ENCODE data around the gene EEF1A2.

Gene EEF1A2

DNA sequence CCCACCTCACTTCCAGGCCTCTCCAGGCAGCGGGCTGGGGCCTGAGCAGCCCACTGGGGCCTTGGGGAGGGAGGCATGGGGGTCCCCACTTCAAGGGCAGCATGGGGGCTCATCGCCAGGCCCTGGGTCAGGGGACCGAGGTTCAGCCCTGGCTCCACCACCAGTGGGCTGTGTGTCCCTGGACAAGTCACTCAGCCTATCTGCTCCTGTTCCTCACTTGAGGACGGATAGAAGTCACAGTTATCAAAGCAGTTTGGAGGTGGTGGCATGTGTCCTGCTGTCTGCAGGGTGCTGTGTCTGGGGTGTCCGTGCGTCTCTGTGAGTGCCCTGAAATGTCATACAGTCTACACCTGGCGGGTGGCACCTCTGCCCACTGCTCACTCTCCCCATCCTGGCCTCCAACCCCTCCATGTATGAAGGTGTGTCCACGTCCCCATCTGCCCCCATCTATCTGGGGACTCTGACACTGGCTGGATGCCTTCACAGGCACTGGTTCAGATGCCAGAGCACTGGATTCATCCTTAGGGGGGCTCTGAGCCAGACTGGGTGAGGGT, 3.6 kb downstream of the EEF1A2 start:
- H3K4me3 ChIP-seq (replicated peaks in 1 of 2; ENCODE audit: low read depth in 2 of 2, low read length in 2 of 2), result no peak overlapping the region
- TF ChIP-seq, protein P1, sequence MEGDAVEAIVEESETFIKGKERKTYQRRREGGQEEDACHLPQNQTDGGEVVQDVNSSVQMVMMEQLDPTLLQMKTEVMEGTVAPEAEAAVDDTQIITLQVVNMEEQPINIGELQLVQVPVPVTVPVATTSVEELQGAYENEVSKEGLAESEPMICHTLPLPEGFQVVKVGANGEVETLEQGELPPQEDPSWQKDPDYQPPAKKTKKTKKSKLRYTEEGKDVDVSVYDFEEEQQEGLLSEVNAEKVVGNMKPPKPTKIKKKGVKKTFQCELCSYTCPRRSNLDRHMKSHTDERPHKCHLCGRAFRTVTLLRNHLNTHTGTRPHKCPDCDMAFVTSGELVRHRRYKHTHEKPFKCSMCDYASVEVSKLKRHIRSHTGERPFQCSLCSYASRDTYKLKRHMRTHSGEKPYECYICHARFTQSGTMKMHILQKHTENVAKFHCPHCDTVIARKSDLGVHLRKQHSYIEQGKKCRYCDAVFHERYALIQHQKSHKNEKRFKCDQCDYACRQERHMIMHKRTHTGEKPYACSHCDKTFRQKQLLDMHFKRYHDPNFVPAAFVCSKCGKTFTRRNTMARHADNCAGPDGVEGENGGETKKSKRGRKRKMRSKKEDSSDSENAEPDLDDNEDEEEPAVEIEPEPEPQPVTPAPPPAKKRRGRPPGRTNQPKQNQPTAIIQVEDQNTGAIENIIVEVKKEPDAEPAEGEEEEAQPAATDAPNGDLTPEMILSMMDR (IDR thresholded peaks at IDR 0.05; ENCODE audit: low read depth, low read length), result no peak
- DNase-seq (ENCODE audit: low read depth in 2 of 2), result no peak

DNA sequence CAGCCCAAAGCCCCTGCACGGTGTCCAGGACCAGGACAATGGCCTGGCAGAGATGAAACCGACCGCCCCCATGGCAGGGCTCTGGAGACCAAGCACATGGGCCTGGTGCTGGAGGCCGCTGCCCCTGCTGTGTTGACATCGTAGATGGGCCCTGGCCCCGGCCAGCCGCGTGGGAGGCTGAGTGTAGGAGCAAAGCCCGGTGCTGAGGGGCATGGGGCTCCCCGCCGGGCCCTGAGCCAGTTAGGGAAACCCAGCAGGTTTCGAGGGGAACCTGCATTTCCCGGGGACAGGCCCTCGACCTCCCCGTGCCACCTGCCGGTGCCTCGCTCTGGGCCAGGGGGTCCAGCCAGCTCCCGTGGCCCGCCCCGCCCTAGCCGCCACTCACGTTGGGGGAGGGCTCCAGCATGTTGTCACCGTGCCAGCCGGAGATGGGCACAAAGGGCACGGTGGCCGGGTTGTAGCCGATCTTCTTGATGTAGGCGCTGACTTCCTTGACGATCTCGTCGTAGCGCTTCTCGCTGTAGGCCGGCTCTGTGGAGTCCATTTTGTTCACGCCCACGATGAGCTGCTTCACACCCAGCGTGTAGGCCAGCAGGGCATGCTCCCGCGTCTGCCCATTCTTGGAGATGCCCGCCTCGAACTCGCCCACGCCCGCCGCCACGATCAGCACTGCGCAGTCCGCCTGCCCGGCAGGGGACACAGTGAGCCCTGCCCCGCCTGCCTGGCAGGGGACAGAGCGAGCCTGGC, 4.3 kb downstream of the EEF1A2 start:
- TF ChIP-seq, protein P1 (IDR thresholded peaks at IDR 0.05; ENCODE audit: low read depth, low read length), result no peak
- no peak overlapping the region for H3K4me3 ChIP-seq (replicated peaks in 1 of 2; ENCODE audit: low read depth in 2 of 2, low read length in 2 of 2)

DNA sequence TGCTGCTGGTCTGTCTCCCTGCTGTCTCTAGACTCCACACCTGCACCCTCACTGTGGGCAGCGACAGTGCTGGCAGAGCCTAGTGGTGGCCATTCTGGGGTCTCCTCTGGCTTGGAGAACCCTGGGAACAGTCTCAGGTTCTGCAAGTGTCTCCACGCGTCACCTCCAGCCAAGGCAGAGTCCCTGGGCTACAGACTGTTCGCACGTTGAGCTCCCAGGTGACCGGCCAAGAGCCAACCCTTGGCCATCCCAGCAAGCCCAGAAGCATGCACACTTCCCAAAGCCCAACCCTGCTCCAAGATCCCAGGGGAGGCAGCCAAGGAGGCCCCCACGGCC, 4.8 kb downstream of the EEF1A2 start:
- no peak for DNase-seq (ENCODE audit: low read depth in 2 of 2)
- H3K4me3 ChIP-seq (replicated peaks in 1 of 2; ENCODE audit: low read depth in 2 of 2, low read length in 2 of 2), result no peak overlapping the region
- TF ChIP-seq, protein P1 (IDR thresholded peaks at IDR 0.05; ENCODE audit: low read depth, low read length), result no peak

More for the DNA sequence above, 4.3 kb downstream of the EEF1A2 start:
- no peak for DNase-seq (ENCODE audit: low read depth in 2 of 2)

DNA sequence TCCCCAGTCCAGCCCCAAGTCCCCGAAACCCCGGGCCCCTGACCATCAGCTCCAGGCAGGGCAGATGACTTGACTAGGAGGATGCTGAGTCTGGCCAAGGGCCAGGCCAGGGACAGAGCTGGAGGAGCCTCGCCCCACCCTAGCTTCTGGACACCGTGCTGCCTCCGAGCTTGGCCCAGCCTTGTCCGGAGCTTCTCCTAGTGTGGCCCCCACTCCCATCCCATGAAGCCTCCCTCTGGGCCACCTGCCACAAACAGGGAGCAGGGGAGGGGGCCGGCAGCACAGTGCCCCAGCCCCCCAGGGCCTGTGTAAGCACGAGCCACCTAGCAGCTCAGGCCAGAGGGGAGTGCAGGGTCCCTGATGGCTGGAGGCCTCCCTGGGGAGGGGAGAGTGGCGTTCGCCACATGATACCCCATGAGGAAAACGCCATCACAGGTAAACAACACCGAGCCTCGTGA, 5.3 kb downstream of the EEF1A2 start:
- TF ChIP-seq, protein P1 (IDR thresholded peaks at IDR 0.05; ENCODE audit: low read depth, low read length), result no peak
- no peak overlapping the region for H3K4me3 ChIP-seq (replicated peaks in 1 of 2; ENCODE audit: low read depth in 2 of 2, low read length in 2 of 2)

DNA sequence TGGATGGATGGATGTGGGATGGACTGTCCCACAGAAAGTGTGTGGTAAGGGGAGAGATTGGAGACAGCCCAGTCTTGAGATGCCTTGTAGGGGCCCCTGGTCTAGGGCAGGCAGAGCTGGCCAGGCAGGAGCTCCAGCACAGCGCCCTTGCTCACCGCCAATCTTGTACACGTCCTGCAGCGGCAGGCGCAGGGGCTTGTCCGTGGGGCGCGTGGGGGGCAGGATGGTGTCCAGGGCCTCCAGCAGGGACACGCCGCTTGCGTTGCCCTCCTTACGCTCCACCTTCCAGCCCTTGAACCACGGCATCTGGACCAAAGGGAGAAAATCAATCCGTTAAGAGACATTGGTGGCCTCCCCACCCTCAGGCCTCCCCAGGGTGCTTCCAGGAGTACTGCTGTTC, 5.9 kb downstream of the EEF1A2 start:
- TF ChIP-seq, protein P1 (IDR thresholded peaks at IDR 0.05; ENCODE audit: low read depth, low read length), result no peak
- no peak for DNase-seq (ENCODE audit: low read depth in 2 of 2)
- no peak overlapping the region for H3K4me3 ChIP-seq (replicated peaks in 1 of 2; ENCODE audit: low read depth in 2 of 2, low read length in 2 of 2)

More for the DNA sequence above, 5.3 kb downstream of the EEF1A2 start:
- DNase-seq (ENCODE audit: low read depth in 2 of 2), result no peak

DNA sequence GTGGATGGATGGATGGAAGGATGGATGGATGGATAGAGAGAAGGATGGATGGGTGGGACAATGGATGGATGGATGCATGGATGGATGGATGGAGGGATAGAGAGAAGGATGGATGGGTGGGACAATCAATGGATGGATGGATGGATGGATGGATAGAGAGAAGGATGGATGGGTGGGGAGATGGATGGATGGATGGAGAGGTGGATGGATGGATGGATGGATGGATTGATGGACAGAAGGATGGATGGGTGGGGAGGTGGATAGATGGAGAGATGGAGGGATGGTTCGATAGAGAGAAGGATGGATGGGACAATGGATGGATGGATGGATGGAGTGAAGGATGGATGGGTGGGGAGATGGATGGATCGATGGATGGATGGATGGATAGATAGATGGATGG, 6.4 kb downstream of the EEF1A2 start:
- TF ChIP-seq, protein P1 (IDR thresholded peaks at IDR 0.05; ENCODE audit: low read depth, low read length), result no peak
- no peak overlapping the region for H3K4me3 ChIP-seq (replicated peaks in 1 of 2; ENCODE audit: low read depth in 2 of 2, low read length in 2 of 2)
- DNase-seq (ENCODE audit: low read depth in 2 of 2), result no peak

Measured in cardiac fibroblast (primary cell).